Stimulated activated naive B cell treated with anti-CD40 and anti-IgM and Interleukin-4, amounts not matched to agents 10 μg/mL and 1 μg/mL and 100 μg/mL, for 72 hours (primary cell): Measurements from ENCODE around the gene TPO.

ENCODE experiments used
- ATAC-seq, 2 donors: fragments of 150-1000 bp; cut with Tn5 transposase; replicated peaks; 2 replicates each; pipeline ENCODE4 v1.10.0; 2021; ENCODE audit warnings: moderate library complexity in 1 of 2
- DNase-seq: peaks from one replicate; pipeline ENCODE4 v3.0.0; 2021
- H3K27ac Mint-ChIP-seq: one replicate; pipeline ENCODE4 v1.8.0; 2022; ENCODE audit warnings: mild to moderate bottlenecking, mixed read lengths
- H3K27me3 Mint-ChIP-seq, 2 donors: one replicate each; pipeline ENCODE4 v1.8.0; 2022; ENCODE audit warnings: mixed read lengths in 2 of 2
- H3K36me3 Mint-ChIP-seq, 2 donors: one replicate each; pipeline ENCODE4 v1.8.0; 2022; ENCODE audit warnings: mixed read lengths in 2 of 2, mild to moderate bottlenecking in 1 of 2
- H3K4me1 Mint-ChIP-seq, 2 donors: one replicate each; pipeline ENCODE4 v1.8.0; 2022; ENCODE audit warnings: mixed read lengths in 2 of 2, mild to moderate bottlenecking in 1 of 2
- H3K4me3 Mint-ChIP-seq, 2 donors: one replicate each; pipeline ENCODE4 v1.8.0; 2022; ENCODE audit warnings: mild to moderate bottlenecking in 2 of 2, mixed read lengths in 2 of 2, moderate library complexity in 1 of 2
- H3K9me3 Mint-ChIP-seq, 2 donors: one replicate each; pipeline ENCODE4 v1.8.0; 2022; ENCODE audit warnings: mixed read lengths in 2 of 2, mild to moderate bottlenecking in 1 of 2

The TPO gene

DNA sequence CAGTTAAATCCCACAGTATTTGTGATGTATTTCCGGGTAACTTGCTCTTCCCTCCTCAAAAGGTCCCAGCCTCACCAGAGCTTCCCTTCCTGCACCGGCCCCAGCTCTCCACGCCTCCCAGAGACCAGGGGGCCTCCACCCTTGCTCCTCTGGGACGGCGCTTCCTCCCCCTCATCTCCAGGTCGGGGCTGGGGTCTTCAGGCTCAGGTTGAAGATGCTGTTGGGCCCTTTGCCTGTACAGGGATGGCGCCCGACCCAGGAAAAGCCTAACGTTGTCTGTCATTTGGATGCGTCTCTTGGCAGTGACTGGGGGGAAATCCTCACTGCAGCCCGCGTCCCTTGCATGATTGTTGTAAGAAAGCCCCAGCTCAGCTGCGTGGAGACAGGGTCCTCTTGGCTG is 126.7 kb downstream of the TPO start:
- H3K4me3 Mint-ChIP-seq, result no peak overlapping the region
- H3K4me1 Mint-ChIP-seq, result no peaks in the 10 kb centered on the region
- DNase-seq (no peak), ATAC-seq (no peak)
- no peaks in the 10 kb centered on the region for H3K9me3 Mint-ChIP-seq
- H3K27me3 Mint-ChIP-seq, result peaks cover 32 to 37% of the 10 kb centered on the region in 2 donors
- H3K36me3 Mint-ChIP-seq, result no peaks in the 10 kb centered on the region
- H3K27ac Mint-ChIP-seq, result no peak overlapping the region

- Mint-ChIP-seq H3K36me3 (no peaks in the 10 kb centered on the region), H3K4me1 (no peaks in the 10 kb centered on the region), H3K4me3 (no peak overlapping the region), H3K9me3 (no peaks in the 10 kb centered on the region), H3K27ac (no peak overlapping the region), H3K27me3 (peaks cover 28 to 34% of the 10 kb centered on the region in 2 donors)
- ATAC-seq (no peak), DNase-seq (no peak)
Observed at GRCh38 chr2:1540481-1540880, 127.2 kb downstream of the TPO start.

GRCh38 chr2:1541040-1541439 is 127.8 kb downstream of the TPO start:
- Mint-ChIP-seq H3K36me3 (no peaks in the 10 kb centered on the region), H3K4me3 (no peak overlapping the region), H3K4me1 (peaks cover 0 to 4% of the 10 kb centered on the region in 2 donors), H3K9me3 (no peaks in the 10 kb centered on the region), H3K27me3 (peaks cover 29 to 35% of the 10 kb centered on the region in 2 donors), H3K27ac (no peak overlapping the region)
- ATAC-seq (no peak), DNase-seq (no peak)

- DNase-seq (no peak), ATAC-seq (no peak)
- Mint-ChIP-seq H3K4me3 (no peak overlapping the region), H3K4me1 (peaks cover 5 to 9% of the 10 kb centered on the region in 2 donors), H3K27ac (no peak overlapping the region), H3K9me3 (no peaks in the 10 kb centered on the region), H3K27me3 (peaks cover 34 to 40% of the 10 kb centered on the region in 2 donors), H3K36me3 (no peaks in the 10 kb centered on the region)
Observed at GRCh38 chr2:1541819-1542475, 128.7 kb downstream of the TPO start.

DNA sequence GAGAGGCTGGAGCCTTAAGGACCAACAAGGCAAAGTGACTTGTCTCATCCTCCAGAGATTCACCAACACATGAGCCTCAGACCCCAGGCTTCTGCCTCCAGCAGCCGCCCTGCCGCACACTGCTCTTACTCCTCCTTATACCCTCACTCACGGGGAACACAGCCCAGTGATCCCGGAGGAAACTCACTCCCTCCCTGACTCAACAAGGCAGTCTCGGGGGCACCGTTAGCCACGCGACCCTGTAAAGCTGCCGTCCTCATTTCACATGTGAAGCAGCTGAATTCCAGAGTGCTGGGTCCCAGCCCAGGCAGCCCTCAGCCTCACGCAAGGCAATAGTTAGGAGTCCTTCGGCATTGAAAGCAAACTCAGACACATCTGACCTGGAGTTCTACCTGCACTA is 129.7 kb downstream of the TPO start:
- no peak overlapping the region for H3K27ac Mint-ChIP-seq
- no peaks in the 10 kb centered on the region for H3K36me3 Mint-ChIP-seq
- peaks cover 5 to 9% of the 10 kb centered on the region in 2 donors for H3K4me1 Mint-ChIP-seq
- H3K27me3 Mint-ChIP-seq, result peaks cover 34 to 40% of the 10 kb centered on the region in 2 donors
- DNase-seq (no peak), ATAC-seq (no peak)
- no peak overlapping the region for H3K4me3 Mint-ChIP-seq
- no peaks in the 10 kb centered on the region for H3K9me3 Mint-ChIP-seq

GRCh38 chr2:1543776-1544477 is 130.7 kb downstream of the TPO start:
- DNase-seq, result no peak
- no peak for ATAC-seq
- H3K36me3 Mint-ChIP-seq, result no peaks in the 10 kb centered on the region
- peaks cover 30 to 37% of the 10 kb centered on the region in 2 donors for H3K27me3 Mint-ChIP-seq
- peaks cover 5 to 9% of the 10 kb centered on the region in 2 donors for H3K4me1 Mint-ChIP-seq
- no peak overlapping the region for H3K4me3 Mint-ChIP-seq
- H3K9me3 Mint-ChIP-seq, result no peaks in the 10 kb centered on the region
- no peak overlapping the region for H3K27ac Mint-ChIP-seq

GRCh38 chr2:1544478-1545069 is 131.3 kb downstream of the TPO start:
- H3K36me3 Mint-ChIP-seq, result no peaks in the 10 kb centered on the region
- H3K27ac Mint-ChIP-seq, result no peak overlapping the region
- H3K27me3 Mint-ChIP-seq, result peaks cover 27 to 35% of the 10 kb centered on the region in 2 donors
- ATAC-seq (no peak), DNase-seq (no peak)
- H3K4me3 Mint-ChIP-seq, result no peak overlapping the region
- H3K9me3 Mint-ChIP-seq, result no peaks in the 10 kb centered on the region
- H3K4me1 Mint-ChIP-seq, result peaks cover 5 to 9% of the 10 kb centered on the region in 2 donors

DNA sequence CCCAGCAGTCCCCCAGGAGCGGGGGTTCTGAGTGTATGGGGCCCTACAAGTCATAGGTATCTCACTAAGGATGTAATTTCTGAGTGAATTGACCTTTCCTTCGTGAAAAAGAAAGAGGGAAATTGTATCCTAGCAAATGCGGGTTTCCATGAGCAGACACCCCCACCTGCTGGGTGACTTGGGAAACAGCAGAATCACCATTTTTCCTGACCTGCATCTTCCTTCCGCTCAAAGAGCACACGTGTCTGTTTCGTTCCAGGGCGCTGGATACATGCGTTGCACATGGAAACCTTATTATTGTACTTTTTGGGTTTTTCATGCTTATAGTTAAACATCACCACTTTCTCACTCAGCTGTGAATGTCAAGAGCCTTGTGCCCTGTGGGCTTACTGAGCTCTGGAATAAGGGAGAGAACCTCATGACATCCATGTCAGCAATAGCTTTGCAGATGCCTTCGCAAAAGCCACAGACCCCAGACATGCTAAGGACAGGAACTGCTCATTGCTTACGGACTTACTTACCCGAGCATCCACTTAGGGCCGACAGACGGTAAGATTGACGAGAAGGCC is 132.8 kb downstream of the TPO start:
- Mint-ChIP-seq H3K4me1 (peaks cover 10 to 17% of the 10 kb centered on the region in 2 donors), H3K36me3 (no peaks in the 10 kb centered on the region), H3K4me3 (no peak overlapping the region), H3K27me3 (peaks cover 42 to 48% of the 10 kb centered on the region in 2 donors), H3K9me3 (no peaks in the 10 kb centered on the region), H3K27ac (no peak overlapping the region)
- DNase-seq (no peak), ATAC-seq (peak; percentile 22 to 38)

GRCh38 chr2:1546901-1547300 is 133.6 kb downstream of the TPO start:
- Mint-ChIP-seq H3K27ac (no peak overlapping the region), H3K4me3 (no peak overlapping the region), H3K27me3 (peaks cover 48 to 51% of the 10 kb centered on the region in 2 donors), H3K9me3 (no peaks in the 10 kb centered on the region), H3K36me3 (no peaks in the 10 kb centered on the region), H3K4me1 (peaks cover 12 to 19% of the 10 kb centered on the region in 2 donors)
- DNase-seq (no peak), ATAC-seq (no peak)

DNA sequence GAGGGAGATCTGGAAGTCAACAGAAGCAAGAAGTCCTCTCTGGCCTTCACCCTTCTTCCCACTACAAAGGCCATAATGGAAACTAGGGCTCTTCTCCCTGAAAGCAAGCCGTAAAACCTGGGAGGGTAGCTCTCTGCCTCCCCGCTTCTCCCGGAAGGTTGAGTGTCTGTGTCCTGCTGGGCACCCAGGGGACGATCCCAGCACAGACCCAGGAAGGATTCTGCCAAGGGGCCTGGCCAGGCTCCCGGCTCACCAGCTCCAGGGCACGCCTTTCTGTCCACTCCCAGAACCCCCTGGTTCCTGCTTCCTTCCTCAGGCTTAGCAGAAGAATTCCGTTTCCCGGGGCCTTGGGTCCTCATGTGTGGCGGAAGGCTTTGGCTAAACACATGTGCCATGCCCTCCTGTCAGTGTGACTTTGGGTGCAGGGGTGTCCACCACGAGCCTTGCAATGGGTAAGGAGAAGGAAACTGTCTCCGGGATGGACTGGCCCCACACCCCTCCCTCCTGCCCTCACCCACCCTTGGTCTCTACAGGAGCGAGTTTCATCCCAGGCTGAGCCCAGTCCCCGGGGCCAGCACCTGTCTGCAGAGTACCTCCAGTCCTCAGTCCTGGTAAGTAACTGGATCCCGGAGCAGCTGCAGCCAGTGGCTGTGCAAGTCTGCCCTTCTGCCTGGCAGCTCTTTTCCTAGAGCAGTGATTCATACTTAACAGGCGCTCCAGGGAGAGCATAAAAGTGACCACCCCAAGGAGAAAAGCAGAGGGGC is 135.8 kb downstream of the TPO start:
- H3K4me1 Mint-ChIP-seq, result peaks cover 12 to 19% of the 10 kb centered on the region in 2 donors
- H3K27ac Mint-ChIP-seq, result no peak overlapping the region
- H3K9me3 Mint-ChIP-seq, result no peaks in the 10 kb centered on the region
- H3K27me3 Mint-ChIP-seq, result peaks cover 42 to 57% of the 10 kb centered on the region in 2 donors
- DNase-seq (no peak), ATAC-seq (no peak)
- no peak overlapping the region for H3K4me3 Mint-ChIP-seq
- H3K36me3 Mint-ChIP-seq, result no peaks in the 10 kb centered on the region

- no peak overlapping the region for H3K27ac Mint-ChIP-seq
- H3K4me3 Mint-ChIP-seq, result no peak overlapping the region
- ATAC-seq, result no peak
Observed at GRCh38 chr2:1550076-1550475, 136.8 kb downstream of the TPO start.

GRCh38 chr2:1550658-1551316 is 137.5 kb downstream of the TPO start:
- DNase-seq (peak; percentile 39), ATAC-seq (peak; percentile 82 to 86)
- Mint-ChIP-seq H3K27me3 (peaks cover 47 to 57% of the 10 kb centered on the region in 2 donors), H3K4me3 (no peak overlapping the region), H3K27ac (no peak overlapping the region), H3K9me3 (no peaks in the 10 kb centered on the region), H3K36me3 (no peaks in the 10 kb centered on the region), H3K4me1 (peaks cover 12 to 18% of the 10 kb centered on the region in 2 donors)

More at GRCh38 chr2:1550076-1550475, 136.8 kb downstream of the TPO start:
- Mint-ChIP-seq H3K27me3 (peaks cover 46 to 57% of the 10 kb centered on the region in 2 donors), H3K9me3 (no peaks in the 10 kb centered on the region), H3K36me3 (no peaks in the 10 kb centered on the region), H3K4me1 (peaks cover 12 to 19% of the 10 kb centered on the region in 2 donors)
- DNase-seq, result no peak

GRCh38 chr2:1551905-1552304 is 138.6 kb downstream of the TPO start:
- Mint-ChIP-seq H3K36me3 (no peaks in the 10 kb centered on the region), H3K9me3 (no peaks in the 10 kb centered on the region), H3K4me3 (no peak overlapping the region), H3K27me3 (peaks cover 37 to 48% of the 10 kb centered on the region in 2 donors), H3K27ac (no peak overlapping the region), H3K4me1 (peaks cover 7 to 10% of the 10 kb centered on the region in 2 donors)
- ATAC-seq, result no peak
- DNase-seq, result no peak
